ENCODE measurements around the gene GPR63.

GPR63 gene

DNA sequence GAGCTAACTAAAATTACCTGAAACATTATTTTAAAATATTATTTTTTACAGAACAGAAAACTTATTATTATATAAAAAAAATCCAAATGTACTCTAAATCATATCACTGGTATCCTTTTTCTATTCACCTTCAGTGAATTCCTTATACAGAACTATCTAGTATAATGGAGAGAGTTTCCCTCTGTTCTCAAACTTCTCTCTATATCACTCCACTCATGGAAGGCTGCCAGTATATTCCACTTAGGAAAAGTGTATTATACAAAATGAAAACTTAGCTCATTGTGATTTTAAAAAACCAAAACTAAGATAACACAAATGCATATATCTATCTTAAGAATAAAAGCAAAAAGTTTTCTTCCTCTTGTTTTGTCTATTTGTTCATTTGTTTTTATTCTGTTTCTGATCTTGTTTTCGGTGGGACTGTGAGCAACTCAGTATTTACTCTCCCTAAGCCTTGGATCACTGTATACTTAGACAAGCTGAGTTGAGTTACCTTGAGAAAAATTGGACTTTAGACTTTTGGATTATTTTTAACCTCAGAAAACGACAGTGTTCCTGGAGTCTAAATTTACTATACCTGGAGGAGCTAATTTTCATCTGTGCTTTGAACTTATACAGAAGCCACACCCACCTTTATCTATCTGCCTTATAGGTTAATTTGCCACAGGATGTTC lies 61.4 kb downstream of the GPR63 start:
- Histone ChIP-seq H4K8ac (ENCODE audit: low read depth, low read length) (no peak overlapping the region), H2BK15ac (ENCODE audit: low read length) (no peak overlapping the region), H3K18ac (ENCODE audit: low read length) (no peak overlapping the region), H3K23ac (ENCODE audit: low read depth, low read length, poor library complexity) (no peak overlapping the region), H4K91ac (ENCODE audit: low read depth, low read length, poor library complexity) (no peak overlapping the region), H3K79me1 (ENCODE audit: low read depth, low read length) (no peaks in the 10 kb centered on the region), H3K4me3 (ENCODE audit: low read length in 2 of 2) (no peak overlapping the region), H2AK5ac (ENCODE audit: low read depth, low read length) (no peak overlapping the region), H3K4me2 (ENCODE audit: insufficient read depth, low read length, poor library complexity, severe bottlenecking) (no peak overlapping the region), H3K4me1 (ENCODE audit: control insufficient read depth in 2 of 2, insufficient read depth in 1 of 2, low read depth in 1 of 2, low read length in 2 of 2) (no peaks in the 10 kb centered on the region), H3K27ac (replicated peaks; ENCODE audit: low read length) (no peak overlapping the region), H3K14ac (ENCODE audit: low read length) (no peak overlapping the region), H3K4ac (ENCODE audit: low read length) (no peak overlapping the region), H2AFZ (ENCODE audit: low read length) (no peak overlapping the region), H3K27me3 (ENCODE audit: control insufficient read depth in 3 of 3, insufficient read depth in 3 of 3, low read depth in 1 of 3, low read length in 3 of 3) (no peaks in the 10 kb centered on the region), H2BK5ac (ENCODE audit: low read length) (no peak overlapping the region), H3K9me3 (replicated peaks in 1 of 2; ENCODE audit: control insufficient read depth in 2 of 2, insufficient read depth in 1 of 2, low read depth in 1 of 2, low read length in 2 of 2) (no peaks in the 10 kb centered on the region), H2BK120ac (ENCODE audit: low read depth, low read length) (no peak overlapping the region), H3K36me3 (replicated peaks in 1 of 2; ENCODE audit: control insufficient read depth in 2 of 2, insufficient read depth in 2 of 2, low read length in 2 of 2) (no peaks in the 10 kb centered on the region), H3K9ac (ENCODE audit: low read depth, low read length, poor library complexity) (no peak overlapping the region), H2BK12ac (ENCODE audit: low read length) (no peak overlapping the region)
- no CpG with 5 or more reads among the region's 2 CpGs for WGBS, 2 donors (ENCODE audit: extremely low coverage in 2 of 2, insufficient read length in 2 of 2, insufficient replicate concordance in 1 of 2)
- DNase-seq (ENCODE audit: low spot score), result no peak

DNA sequence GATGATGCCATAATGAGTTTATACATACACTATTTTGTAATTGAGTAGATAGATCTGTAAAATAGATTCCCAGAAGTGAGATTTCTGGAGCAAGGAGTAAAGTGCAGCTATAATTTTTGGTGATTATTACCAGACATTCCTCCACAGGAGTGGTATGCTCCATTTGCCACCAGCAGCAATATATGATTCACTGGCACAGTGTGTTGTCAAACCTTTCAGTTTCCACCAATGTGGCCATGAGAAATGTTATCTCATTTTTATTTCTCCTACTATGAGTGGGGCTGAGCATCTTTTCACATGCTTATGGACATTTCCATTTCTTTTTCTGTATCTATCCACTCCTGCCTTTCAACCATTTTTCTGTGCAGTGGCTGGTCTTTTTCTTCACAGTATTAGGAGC lies 70.5 kb downstream of the GPR63 start:
- H2BK120ac ChIP-seq (ENCODE audit: low read depth, low read length), result no peak overlapping the region
- H3K27ac ChIP-seq (replicated peaks; ENCODE audit: low read length), result no peak overlapping the region
- no peak overlapping the region for H3K14ac ChIP-seq (ENCODE audit: low read length)
- no peaks in the 10 kb centered on the region for H3K9me3 ChIP-seq (replicated peaks in 1 of 2; ENCODE audit: control insufficient read depth in 2 of 2, insufficient read depth in 1 of 2, low read depth in 1 of 2, low read length in 2 of 2)
- no peak overlapping the region for H3K4ac ChIP-seq (ENCODE audit: low read length)
- H2BK12ac ChIP-seq (ENCODE audit: low read length), result no peak overlapping the region
- H4K8ac ChIP-seq (ENCODE audit: low read depth, low read length), result no peak overlapping the region
- no peak for DNase-seq (ENCODE audit: low spot score)
- peaks cover 0 to 3% of the 10 kb centered on the region in 2 donors for H3K4me1 ChIP-seq (ENCODE audit: control insufficient read depth in 2 of 2, insufficient read depth in 1 of 2, low read depth in 1 of 2, low read length in 2 of 2)
- H3K9ac ChIP-seq (ENCODE audit: low read depth, low read length, poor library complexity), result no peak overlapping the region
- no peak overlapping the region for H3K4me3 ChIP-seq (ENCODE audit: low read length in 2 of 2)
- no peak overlapping the region for H2BK15ac ChIP-seq (ENCODE audit: low read length)
- no peak overlapping the region for H2AFZ ChIP-seq (ENCODE audit: low read length)
- no peak overlapping the region for H3K18ac ChIP-seq (ENCODE audit: low read length)
- H3K79me1 ChIP-seq (ENCODE audit: low read depth, low read length), result no peaks in the 10 kb centered on the region
- no peak overlapping the region for H3K4me2 ChIP-seq (ENCODE audit: insufficient read depth, low read length, poor library complexity, severe bottlenecking)
- H3K36me3 ChIP-seq (replicated peaks in 1 of 2; ENCODE audit: control insufficient read depth in 2 of 2, insufficient read depth in 2 of 2, low read length in 2 of 2), result no peaks in the 10 kb centered on the region
- no peak overlapping the region for H4K91ac ChIP-seq (ENCODE audit: low read depth, low read length, poor library complexity)
- no peak overlapping the region for H2BK5ac ChIP-seq (ENCODE audit: low read length)
- H2AK5ac ChIP-seq (ENCODE audit: low read depth, low read length), result no peak overlapping the region
- no peaks in the 10 kb centered on the region for H3K27me3 ChIP-seq (ENCODE audit: control insufficient read depth in 3 of 3, insufficient read depth in 3 of 3, low read depth in 1 of 3, low read length in 3 of 3)
- no peak overlapping the region for H3K23ac ChIP-seq (ENCODE audit: low read depth, low read length, poor library complexity)

DNA sequence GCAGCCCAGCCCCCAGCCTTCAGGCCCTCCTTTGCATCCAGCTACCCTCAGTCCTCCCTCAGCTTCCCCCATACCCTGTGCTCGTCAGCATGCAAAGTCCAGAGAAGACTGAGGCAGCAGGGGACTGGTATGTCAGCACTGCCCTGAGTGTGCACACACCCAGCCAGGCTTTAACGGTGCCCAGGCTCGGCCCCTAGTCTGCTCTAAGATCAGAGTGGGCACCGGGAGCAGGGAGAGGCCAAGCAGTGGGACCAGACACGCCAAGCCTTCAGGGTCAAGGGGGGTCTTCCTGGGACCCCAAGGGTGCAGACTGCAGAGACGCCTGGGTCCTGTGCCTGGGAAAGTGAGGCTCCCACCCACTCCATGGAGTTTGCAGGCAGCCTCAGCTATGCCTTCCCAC lies 74.7 kb downstream of the GPR63 start:
- no peak for DNase-seq (ENCODE audit: low spot score)
- no peaks in the 10 kb centered on the region for H3K4me1 ChIP-seq (ENCODE audit: control insufficient read depth in 2 of 2, insufficient read depth in 1 of 2, low read depth in 1 of 2, low read length in 2 of 2)
- WGBS, 2 donors (ENCODE audit: extremely low coverage in 2 of 2, insufficient read length in 2 of 2, insufficient replicate concordance in 1 of 2), result no CpG with 5 or more reads among the region's 6 CpGs

DNA sequence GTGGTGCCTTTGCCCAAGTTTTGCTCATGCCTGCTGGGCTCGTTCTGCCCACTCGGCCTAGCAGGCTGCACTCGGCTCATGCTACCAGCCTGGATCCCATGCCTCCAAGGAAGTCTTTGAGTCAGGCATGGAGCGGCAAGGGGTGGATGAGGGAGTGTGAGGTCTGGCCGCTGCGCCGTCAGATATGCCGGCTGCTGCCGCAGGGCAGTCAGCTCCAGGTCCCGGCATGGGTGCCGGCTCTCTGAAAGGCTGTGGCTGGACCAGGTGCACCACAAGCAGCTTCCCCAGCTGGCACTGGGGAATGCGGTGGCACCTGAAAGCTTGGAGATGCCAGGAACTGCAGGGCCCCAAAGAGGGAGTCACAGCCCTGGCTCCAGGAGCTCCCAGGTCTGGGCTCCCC lies 75.5 kb downstream of the GPR63 start:
- Histone ChIP-seq H2BK12ac (ENCODE audit: low read length) (no peak overlapping the region), H3K9ac (ENCODE audit: low read depth, low read length, poor library complexity) (no peak overlapping the region), H3K4me1 (ENCODE audit: control insufficient read depth in 2 of 2, insufficient read depth in 1 of 2, low read depth in 1 of 2, low read length in 2 of 2) (no peaks in the 10 kb centered on the region), H2BK15ac (ENCODE audit: low read length) (no peak overlapping the region), H2BK5ac (ENCODE audit: low read length) (no peak overlapping the region), H3K18ac (ENCODE audit: low read length) (peak overlapping the region; percentile 85), H4K91ac (ENCODE audit: low read depth, low read length, poor library complexity) (no peak overlapping the region), H3K4ac (ENCODE audit: low read length) (no peak overlapping the region), H2BK120ac (ENCODE audit: low read depth, low read length) (no peak overlapping the region), H3K27ac (replicated peaks; ENCODE audit: low read length) (no peak overlapping the region), H3K4me3 (ENCODE audit: low read length in 2 of 2) (no peak overlapping the region), H3K27me3 (ENCODE audit: control insufficient read depth in 3 of 3, insufficient read depth in 3 of 3, low read depth in 1 of 3, low read length in 3 of 3) (no peaks in the 10 kb centered on the region), H2AK5ac (ENCODE audit: low read depth, low read length) (peak overlapping the region; percentile 63), H3K79me1 (ENCODE audit: low read depth, low read length) (no peaks in the 10 kb centered on the region), H3K14ac (ENCODE audit: low read length) (peak overlapping the region; percentile 82), H3K9me3 (replicated peaks in 1 of 2; ENCODE audit: control insufficient read depth in 2 of 2, insufficient read depth in 1 of 2, low read depth in 1 of 2, low read length in 2 of 2) (no peaks in the 10 kb centered on the region), H2AFZ (ENCODE audit: low read length) (no peak overlapping the region), H4K8ac (ENCODE audit: low read depth, low read length) (no peak overlapping the region), H3K4me2 (ENCODE audit: insufficient read depth, low read length, poor library complexity, severe bottlenecking) (no peak overlapping the region), H3K36me3 (replicated peaks in 1 of 2; ENCODE audit: control insufficient read depth in 2 of 2, insufficient read depth in 2 of 2, low read length in 2 of 2) (no peaks in the 10 kb centered on the region), H3K23ac (ENCODE audit: low read depth, low read length, poor library complexity) (no peak overlapping the region)
- no CpG with 5 or more reads among the region's 12 CpGs for WGBS, 2 donors (ENCODE audit: extremely low coverage in 2 of 2, insufficient read length in 2 of 2, insufficient replicate concordance in 1 of 2)
- DNase-seq (ENCODE audit: low spot score), result no peak

More for the DNA sequence above, 74.7 kb downstream of the GPR63 start:
- no peaks in the 10 kb centered on the region for H3K27me3 ChIP-seq (ENCODE audit: control insufficient read depth in 3 of 3, insufficient read depth in 3 of 3, low read depth in 1 of 3, low read length in 3 of 3)
- no peaks in the 10 kb centered on the region for H3K9me3 ChIP-seq (replicated peaks in 1 of 2; ENCODE audit: control insufficient read depth in 2 of 2, insufficient read depth in 1 of 2, low read depth in 1 of 2, low read length in 2 of 2)
- no peak overlapping the region for H3K4ac ChIP-seq (ENCODE audit: low read length)
- no peak overlapping the region for H2BK15ac ChIP-seq (ENCODE audit: low read length)
- no peak overlapping the region for H3K4me3 ChIP-seq (ENCODE audit: low read length in 2 of 2)
- no peak overlapping the region for H3K4me2 ChIP-seq (ENCODE audit: insufficient read depth, low read length, poor library complexity, severe bottlenecking)
- peak overlapping the region; percentile 67 for H3K18ac ChIP-seq (ENCODE audit: low read length)
- no peak overlapping the region for H2BK5ac ChIP-seq (ENCODE audit: low read length)
- H3K27ac ChIP-seq (replicated peaks; ENCODE audit: low read length), result no peak overlapping the region
- no peak overlapping the region for H3K14ac ChIP-seq (ENCODE audit: low read length)
- H2AK5ac ChIP-seq (ENCODE audit: low read depth, low read length), result no peak overlapping the region
- peak overlapping the region; percentile 10 for H3K23ac ChIP-seq (ENCODE audit: low read depth, low read length, poor library complexity)
- no peak overlapping the region for H2BK12ac ChIP-seq (ENCODE audit: low read length)
- H3K36me3 ChIP-seq (replicated peaks in 1 of 2; ENCODE audit: control insufficient read depth in 2 of 2, insufficient read depth in 2 of 2, low read length in 2 of 2), result no peaks in the 10 kb centered on the region
- no peak overlapping the region for H4K91ac ChIP-seq (ENCODE audit: low read depth, low read length, poor library complexity)
- H2BK120ac ChIP-seq (ENCODE audit: low read depth, low read length), result no peak overlapping the region
- peak overlapping the region; percentile 17 for H2AFZ ChIP-seq (ENCODE audit: low read length)
- no peak overlapping the region for H3K9ac ChIP-seq (ENCODE audit: low read depth, low read length, poor library complexity)
- no peaks in the 10 kb centered on the region for H3K79me1 ChIP-seq (ENCODE audit: low read depth, low read length)
- no peak overlapping the region for H4K8ac ChIP-seq (ENCODE audit: low read depth, low read length)
